Measurements from ENCODE around the gene STK16.
A peak's percentile ranks its signal among the peaks of the same experiment; 100 is the strongest.

STK16 gene

GRCh38 chr2:219228911-219229304, 16.4 kb upstream of the STK16 start:
- Histone ChIP-seq H3K4me1 (ENCODE audit: control insufficient read depth, low read depth, low read length) (peaks cover 3% of the 10 kb centered on the region), H3K9ac (ENCODE audit: low read length) (peak overlapping the region; percentile 95), H3K27me3 (ENCODE audit: control insufficient read depth, insufficient read depth, low read length) (no peaks in the 10 kb centered on the region), H3K36me3 (ENCODE audit: control insufficient read depth, low read depth, low read length) (peaks cover 29% of the 10 kb centered on the region), H3K9me3 (ENCODE audit: control insufficient read depth, low read depth, low read length) (no peaks in the 10 kb centered on the region), H3K27ac (ENCODE audit: low read length) (no peak overlapping the region), H3K4me3 (ENCODE audit: low read length) (peak overlapping the region; percentile 98)

DNA sequence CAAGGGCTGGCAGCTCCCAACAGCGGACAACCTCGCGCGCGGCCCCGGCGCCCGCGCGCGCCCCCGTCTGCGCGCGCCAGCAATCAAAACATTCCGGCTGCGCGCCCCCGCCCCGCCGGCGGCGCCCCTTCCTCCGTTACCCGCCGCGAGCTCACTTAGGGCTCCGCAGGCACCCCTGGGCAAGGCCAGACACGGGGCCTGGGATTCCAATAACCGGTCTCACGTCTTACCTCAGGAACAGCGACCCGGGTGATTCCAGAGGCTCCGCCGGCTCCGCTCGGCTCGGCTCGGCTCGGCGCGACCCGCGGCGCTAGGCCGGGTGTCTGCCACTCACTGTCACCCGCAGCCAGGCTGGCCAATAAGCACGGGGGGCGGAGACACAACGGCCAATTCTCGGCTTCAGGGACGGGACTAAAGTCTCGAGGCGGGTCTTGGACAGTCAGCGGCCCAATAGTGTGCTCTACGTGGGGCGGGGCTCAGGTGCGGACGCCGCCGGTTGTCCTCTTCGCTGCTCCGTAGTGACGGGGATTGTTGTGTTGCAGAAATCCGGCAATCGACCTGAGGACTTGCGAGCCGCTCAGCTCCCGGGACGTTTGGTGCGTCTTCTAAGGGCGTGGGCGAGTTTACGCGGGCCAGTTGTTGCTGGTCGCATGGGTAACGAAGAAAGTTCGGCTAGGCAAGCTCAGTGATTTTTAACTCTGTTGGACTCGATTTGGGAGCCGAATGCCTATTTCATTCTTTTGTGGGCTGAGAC, 15.8 kb upstream of the STK16 start, which contains the start of the genes ANKZF1 and ATG9A:
TSS of gene ANKZF1 (plus strand) at position 502 of the 754 bp plus-strand sequence. CDS start 452 bp downstream, outside the sequence.
TSS of gene ATG9A (minus strand) at position 332 of the 754 bp plus-strand sequence. CDS start 1,612 bp downstream, outside the sequence.
- Histone ChIP-seq H3K9ac (ENCODE audit: low read length) (peak within 1 kb of the TSS; percentile 95), H3K4me3 (ENCODE audit: low read length) (peak within 1 kb of the TSS; percentile 98), H3K27me3 (ENCODE audit: control insufficient read depth, insufficient read depth, low read length) (no peaks in the 10 kb centered on the region), H3K27ac (ENCODE audit: low read length) (peak within 1 kb of the TSS; percentile 83), H3K36me3 (ENCODE audit: control insufficient read depth, low read depth, low read length) (peaks cover 29% of the 10 kb centered on the region), H3K9me3 (ENCODE audit: control insufficient read depth, low read depth, low read length) (no peaks in the 10 kb centered on the region), H3K4me1 (ENCODE audit: control insufficient read depth, low read depth, low read length) (peaks cover 3% of the 10 kb centered on the region)

DNA sequence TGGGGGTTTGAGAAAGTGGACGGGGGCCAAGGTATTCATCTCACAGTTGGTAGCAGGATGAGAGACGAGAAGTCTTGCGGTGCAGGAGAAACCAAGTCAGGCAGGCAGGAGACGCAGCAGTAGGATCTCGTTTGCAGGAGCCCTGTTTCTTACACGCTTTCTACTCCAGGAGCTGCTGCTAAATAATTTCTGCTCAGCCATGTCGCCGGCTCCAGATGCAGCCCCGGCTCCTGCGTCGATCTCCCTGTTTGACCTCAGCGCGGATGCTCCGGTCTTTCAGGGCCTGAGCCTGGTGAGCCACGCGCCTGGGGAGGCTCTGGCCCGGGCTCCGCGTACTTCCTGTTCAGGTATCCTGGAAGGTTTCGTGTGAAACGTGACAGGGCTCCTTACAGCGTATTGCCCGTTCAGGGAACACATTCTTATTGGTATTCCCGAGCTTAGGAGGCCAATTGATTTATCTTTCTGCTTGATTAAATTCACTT, 15.2 kb upstream of the STK16 start:
- Histone ChIP-seq H3K4me1 (ENCODE audit: control insufficient read depth, low read depth, low read length) (peaks cover 3% of the 10 kb centered on the region), H3K4me3 (ENCODE audit: low read length) (peak overlapping the region; percentile 98), H3K36me3 (ENCODE audit: control insufficient read depth, low read depth, low read length) (peaks cover 29% of the 10 kb centered on the region)

DNA sequence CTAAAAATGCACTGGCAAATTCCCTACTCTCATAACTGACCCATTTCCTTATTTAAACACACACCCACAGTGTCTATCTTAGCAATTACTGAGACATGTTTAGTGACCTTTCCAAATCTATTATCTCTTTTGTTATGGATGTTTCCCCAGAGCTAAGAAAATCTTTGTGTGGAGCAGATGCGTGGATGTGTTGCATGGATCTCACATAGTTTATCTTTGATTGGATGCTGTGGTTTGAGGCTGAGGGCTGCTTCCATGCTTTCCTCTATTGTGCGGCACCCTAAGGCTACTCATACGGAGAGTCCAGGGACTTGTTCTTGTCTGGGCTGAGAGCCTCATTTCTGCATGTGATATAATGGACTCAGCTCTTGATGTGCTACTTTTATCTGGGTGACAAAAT, 10.9 kb upstream of the STK16 start:
- Histone ChIP-seq H3K9me3 (ENCODE audit: control insufficient read depth, low read depth, low read length) (no peaks in the 10 kb centered on the region), H3K4me1 (ENCODE audit: control insufficient read depth, low read depth, low read length) (peaks cover 3% of the 10 kb centered on the region), H3K4me3 (ENCODE audit: low read length) (no peak overlapping the region), H3K27me3 (ENCODE audit: control insufficient read depth, insufficient read depth, low read length) (no peaks in the 10 kb centered on the region), H3K27ac (ENCODE audit: low read length) (no peak overlapping the region), H3K36me3 (ENCODE audit: control insufficient read depth, low read depth, low read length) (peaks cover 59% of the 10 kb centered on the region), H3K9ac (ENCODE audit: low read length) (no peak overlapping the region)

More for the DNA sequence above, 15.2 kb upstream of the STK16 start:
- H3K9ac ChIP-seq (ENCODE audit: low read length): peak overlapping the region; percentile 95
- no peaks in the 10 kb centered on the region for H3K27me3 ChIP-seq (ENCODE audit: control insufficient read depth, insufficient read depth, low read length)
- H3K27ac ChIP-seq (ENCODE audit: low read length): peak overlapping the region; percentile 83
- no peaks in the 10 kb centered on the region for H3K9me3 ChIP-seq (ENCODE audit: control insufficient read depth, low read depth, low read length)

DNA sequence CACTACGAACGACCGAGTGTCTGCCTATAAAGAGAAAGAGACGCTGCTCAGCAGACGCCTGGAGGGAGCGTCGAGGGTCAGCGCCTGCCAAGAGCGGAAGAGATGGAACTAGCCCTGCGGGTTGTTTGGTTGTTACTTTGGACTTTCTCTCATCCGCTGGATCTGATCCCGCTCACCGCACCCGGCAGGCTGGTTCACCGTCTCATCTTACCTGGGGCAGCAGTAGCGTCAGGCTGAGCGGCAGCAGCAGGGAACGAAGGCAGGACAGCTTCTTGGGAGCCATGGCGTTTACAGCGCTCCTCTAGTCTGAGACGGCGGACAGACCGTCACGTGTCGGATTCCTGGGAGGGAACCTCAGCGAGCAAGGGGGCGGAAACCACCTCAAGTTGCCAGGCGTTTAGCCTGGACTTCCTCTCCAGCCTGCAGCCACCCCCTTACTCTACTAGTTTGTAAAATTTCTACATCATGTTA, 2.0 kb upstream of the STK16 start:
- Histone ChIP-seq H3K9ac (ENCODE audit: low read length) (no peak overlapping the region), H3K9me3 (ENCODE audit: control insufficient read depth, low read depth, low read length) (no peaks in the 10 kb centered on the region), H3K27me3 (ENCODE audit: control insufficient read depth, insufficient read depth, low read length) (no peaks in the 10 kb centered on the region), H3K36me3 (ENCODE audit: control insufficient read depth, low read depth, low read length) (peaks cover 9% of the 10 kb centered on the region), H3K4me1 (ENCODE audit: control insufficient read depth, low read depth, low read length) (peaks cover 5% of the 10 kb centered on the region), H3K4me3 (ENCODE audit: low read length) (no peak overlapping the region), H3K27ac (ENCODE audit: low read length) (no peak overlapping the region)

DNA sequence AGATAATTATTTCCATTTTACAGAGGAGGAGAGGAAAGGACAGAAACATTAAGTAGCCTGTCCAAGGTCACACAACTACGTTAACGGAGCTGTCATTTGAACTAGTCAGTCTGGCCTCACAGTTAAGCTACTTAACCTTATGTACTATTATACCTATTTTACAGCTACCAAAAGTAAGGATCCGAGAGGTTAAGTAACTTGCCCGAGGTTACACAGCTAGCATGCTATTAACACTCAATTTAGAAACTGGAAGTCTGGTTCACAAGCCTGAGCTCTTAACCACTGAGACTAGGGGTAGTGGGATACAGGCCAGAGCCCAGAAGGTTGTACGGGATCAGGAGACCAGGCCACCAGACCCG, 511 bp upstream of the STK16 start:
- Histone ChIP-seq H3K36me3 (ENCODE audit: control insufficient read depth, low read depth, low read length) (peaks cover 5% of the 10 kb centered on the region), H3K9me3 (ENCODE audit: control insufficient read depth, low read depth, low read length) (no peaks in the 10 kb centered on the region), H3K27me3 (ENCODE audit: control insufficient read depth, insufficient read depth, low read length) (no peaks in the 10 kb centered on the region), H3K27ac (ENCODE audit: low read length) (peak overlapping the region; percentile 71), H3K4me1 (ENCODE audit: control insufficient read depth, low read depth, low read length) (peaks cover 5% of the 10 kb centered on the region), H3K9ac (ENCODE audit: low read length) (peak overlapping the region; percentile 90), H3K4me3 (ENCODE audit: low read length) (peak overlapping the region; percentile 88)

DNA sequence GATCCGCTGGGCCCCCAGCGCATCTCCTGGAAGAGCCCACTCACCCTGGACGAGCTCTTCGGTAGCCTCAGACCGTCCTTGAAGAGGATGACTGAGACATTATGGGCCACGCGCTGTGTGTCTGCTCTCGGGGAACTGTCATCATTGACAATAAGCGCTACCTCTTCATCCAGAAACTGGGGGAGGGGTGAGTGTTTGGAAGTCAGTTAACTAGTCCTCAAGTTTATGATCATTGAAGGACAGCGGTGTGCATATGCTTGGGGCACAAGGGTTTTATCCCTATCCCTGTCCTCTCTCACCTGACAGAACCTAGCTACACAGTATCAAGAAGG, 586 bp downstream of the STK16 start:
- Histone ChIP-seq H3K9ac (ENCODE audit: low read length) (peak overlapping the region; percentile 90), H3K9me3 (ENCODE audit: control insufficient read depth, low read depth, low read length) (no peaks in the 10 kb centered on the region), H3K4me3 (ENCODE audit: low read length) (peak overlapping the region; percentile 88), H3K36me3 (ENCODE audit: control insufficient read depth, low read depth, low read length) (peaks cover 12% of the 10 kb centered on the region), H3K27me3 (ENCODE audit: control insufficient read depth, insufficient read depth, low read length) (no peaks in the 10 kb centered on the region), H3K27ac (ENCODE audit: low read length) (peak overlapping the region; percentile 71), H3K4me1 (ENCODE audit: control insufficient read depth, low read depth, low read length) (peaks cover 5% of the 10 kb centered on the region)

DNA sequence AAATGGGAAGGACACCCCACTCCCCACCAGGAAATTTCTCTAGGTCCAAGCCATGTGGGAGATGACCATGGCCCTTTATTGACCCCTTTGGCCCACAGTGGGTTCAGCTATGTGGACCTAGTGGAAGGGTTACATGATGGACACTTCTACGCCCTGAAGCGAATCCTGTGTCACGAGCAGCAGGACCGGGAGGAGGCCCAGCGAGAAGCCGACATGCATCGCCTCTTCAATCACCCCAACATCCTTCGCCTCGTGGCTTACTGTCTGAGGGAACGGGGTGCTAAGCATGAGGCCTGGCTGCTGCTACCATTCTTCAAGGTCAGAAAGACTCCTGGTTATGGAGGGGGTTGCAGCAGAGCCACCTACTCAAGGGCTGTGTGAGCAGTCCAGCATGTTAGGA, 1.3 kb downstream of the STK16 start:
- H3K27ac ChIP-seq (ENCODE audit: low read length): no peak overlapping the region
- peaks cover 12% of the 10 kb centered on the region for H3K36me3 ChIP-seq (ENCODE audit: control insufficient read depth, low read depth, low read length)
- H3K9me3 ChIP-seq (ENCODE audit: control insufficient read depth, low read depth, low read length): no peaks in the 10 kb centered on the region
- no peak overlapping the region for H3K9ac ChIP-seq (ENCODE audit: low read length)
- peaks cover 5% of the 10 kb centered on the region for H3K4me1 ChIP-seq (ENCODE audit: control insufficient read depth, low read depth, low read length)
- peaks cover 6% of the 10 kb centered on the region for H3K27me3 ChIP-seq (ENCODE audit: control insufficient read depth, insufficient read depth, low read length)
- H3K4me3 ChIP-seq (ENCODE audit: low read length): peak overlapping the region; percentile 88

- Histone ChIP-seq H3K9me3 (ENCODE audit: control insufficient read depth, low read depth, low read length) (no peaks in the 10 kb centered on the region), H3K36me3 (ENCODE audit: control insufficient read depth, low read depth, low read length) (peaks cover 12% of the 10 kb centered on the region), H3K4me3 (ENCODE audit: low read length) (no peak overlapping the region), H3K9ac (ENCODE audit: low read length) (no peak overlapping the region), H3K27ac (ENCODE audit: low read length) (no peak overlapping the region), H3K27me3 (ENCODE audit: control insufficient read depth, insufficient read depth, low read length) (peaks cover 20% of the 10 kb centered on the region), H3K4me1 (ENCODE audit: control insufficient read depth, low read depth, low read length) (peaks cover 11% of the 10 kb centered on the region)
Measured at GRCh38 chr2:219247678-219248642, 2.7 kb downstream of the STK16 start.

DNA sequence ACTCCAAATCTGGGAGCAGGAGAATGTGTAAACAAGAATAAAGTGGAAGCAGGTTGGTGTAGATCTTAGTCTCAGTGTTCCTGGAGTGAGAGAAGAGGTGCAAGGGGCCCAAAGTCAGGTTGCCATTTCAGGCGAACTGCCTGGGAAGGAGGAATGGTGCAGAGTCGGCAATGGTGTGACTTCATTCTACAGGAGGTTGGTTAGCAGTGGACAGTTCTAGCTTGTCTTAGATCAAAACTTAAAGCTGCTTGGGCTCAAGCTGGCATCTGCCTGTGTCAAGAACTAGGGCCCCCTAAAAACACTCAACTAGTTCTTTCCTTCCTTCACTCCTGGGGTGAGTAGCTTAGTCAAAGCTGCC, 3.5 kb downstream of the STK16 start:
- H3K27ac ChIP-seq (ENCODE audit: low read length): no peak overlapping the region
- no peaks in the 10 kb centered on the region for H3K9me3 ChIP-seq (ENCODE audit: control insufficient read depth, low read depth, low read length)
- no peak overlapping the region for H3K4me3 ChIP-seq (ENCODE audit: low read length)
- H3K27me3 ChIP-seq (ENCODE audit: control insufficient read depth, insufficient read depth, low read length): peaks cover 28% of the 10 kb centered on the region
- peaks cover 15% of the 10 kb centered on the region for H3K4me1 ChIP-seq (ENCODE audit: control insufficient read depth, low read depth, low read length)
- no peak overlapping the region for H3K9ac ChIP-seq (ENCODE audit: low read length)
- H3K36me3 ChIP-seq (ENCODE audit: control insufficient read depth, low read depth, low read length): peaks cover 12% of the 10 kb centered on the region

DNA sequence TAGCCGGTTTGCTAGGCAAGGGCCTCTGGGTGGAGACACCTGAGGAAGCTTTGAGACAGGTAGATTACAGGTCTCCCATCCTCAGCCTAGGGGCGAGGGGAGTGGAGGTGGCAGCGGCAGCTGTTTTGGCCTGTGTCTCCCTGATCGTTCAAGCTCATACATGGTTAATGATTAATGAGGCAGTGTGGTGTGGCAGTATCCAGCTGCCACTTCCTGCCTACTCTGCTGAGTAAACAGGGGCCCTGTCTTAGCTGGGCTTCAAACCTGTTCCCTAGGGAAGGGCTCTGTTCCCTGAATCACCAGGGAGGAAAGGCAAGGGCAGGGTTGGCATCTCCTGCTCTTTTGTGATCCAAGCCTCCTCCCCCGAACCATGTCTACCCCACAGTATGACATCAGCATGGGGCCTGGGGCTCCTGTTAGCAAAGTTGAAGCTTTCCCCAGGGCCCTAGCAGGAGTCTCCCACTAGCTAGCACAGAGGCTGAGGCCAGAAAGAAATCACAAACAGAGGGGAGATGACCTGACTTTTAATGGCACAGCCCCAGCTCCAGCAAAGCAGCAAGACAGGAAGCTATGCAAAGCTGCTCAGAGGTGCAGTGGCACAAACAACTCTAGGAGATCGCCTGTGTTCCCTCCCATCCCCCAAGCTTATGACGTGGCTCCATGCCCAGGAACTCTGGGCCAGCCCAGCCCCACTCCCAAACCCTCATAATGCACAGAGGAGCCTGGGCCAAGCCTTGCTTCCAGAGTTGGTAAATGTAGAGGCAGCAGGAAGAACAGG, 4.1 kb downstream of the STK16 start:
- Histone ChIP-seq H3K27me3 (ENCODE audit: control insufficient read depth, insufficient read depth, low read length) (peaks cover 34% of the 10 kb centered on the region), H3K4me3 (ENCODE audit: low read length) (no peak overlapping the region), H3K36me3 (ENCODE audit: control insufficient read depth, low read depth, low read length) (peaks cover 12% of the 10 kb centered on the region), H3K4me1 (ENCODE audit: control insufficient read depth, low read depth, low read length) (peaks cover 14% of the 10 kb centered on the region), H3K27ac (ENCODE audit: low read length) (no peak overlapping the region), H3K9me3 (ENCODE audit: control insufficient read depth, low read depth, low read length) (no peaks in the 10 kb centered on the region), H3K9ac (ENCODE audit: low read length) (no peak overlapping the region)
